Suprapubic skin (tissue), 4 donors: ENCODE data around the gene WIPF3. TPM values are rescaled to one million over a fixed set of nuclear protein-coding genes. Genes with fewer than 3 reads are reported as not detected.

Experiments
- DNase-seq, 2 donors: peaks; one replicate each; pipeline ENCODE4 v3.0.0-alpha.2; 2019; ENCODE audit warnings: low spot score in 2 of 2
- H3K27ac ChIP-seq: fragments of 200-600 bp; sonication (generic); one replicate; pipeline ENCODE4 v1.5.1; 2019
- H3K27me3 ChIP-seq: fragments of 200-600 bp; sonication (generic); one replicate; pipeline ENCODE4 v1.5.1; 2019
- H3K36me3 ChIP-seq: fragments of 200-600 bp; sonication (generic); one replicate; pipeline ENCODE4 v1.5.1; 2019
- H3K4me1 ChIP-seq: fragments of 200-600 bp; sonication (generic); one replicate; pipeline ENCODE4 v1.5.1; 2019
- H3K4me3 ChIP-seq: fragments of 200-600 bp; sonication (generic); one replicate; pipeline ENCODE4 v1.5.1; 2019; ENCODE audit warnings: mild to moderate bottlenecking
- H3K9me3 ChIP-seq: fragments of 200-600 bp; sonication (generic); one replicate; pipeline ENCODE4 v1.5.1; 2019
- CTCF ChIP-seq, 2 donors: fragments of 200-600 bp in 1 of 2; fragments of 450-650 bp in 1 of 2; sonication (generic) in 1 of 2; IDR thresholded peaks; one replicate each; pipeline ENCODE4 v1.5.1; 2016 to 2019; ENCODE audit warnings: antibody characterized with exemption in 2 of 2, mild to moderate bottlenecking in 1 of 2, moderate library complexity in 1 of 2
- EP300 ChIP-seq: sonication (generic); formaldehyde crosslinking; IDR thresholded peaks from one replicate; pipeline ENCODE4 v1.6.1; 2017; ENCODE audit warnings: antibody characterized with exemption
- POLR2A ChIP-seq, 2 donors: fragments of 450-650 bp; IDR thresholded peaks; one replicate each; pipeline ENCODE4 v1.6.1; 2017; ENCODE audit warnings: antibody characterized with exemption in 2 of 2, mild to moderate bottlenecking in 2 of 2, moderate library complexity in 2 of 2
- POLR2AphosphoS5 ChIP-seq, 3 donors: sonication (generic); formaldehyde crosslinking; IDR thresholded peaks; one replicate each; pipeline ENCODE4 v1.6.1; 2017; ENCODE audit warnings: antibody characterized with exemption in 3 of 3
- WGBS: methylation state at CpG from one replicate; pipeline ENCODE4 v1.1.5; 2018; 5-methylcytosine and 5-hydroxymethylcytosine counted together
- total RNA-seq, 4 donors: library from RNA; depleted of rRNA; stranded (reverse); fragments of >200 nt; gene quantifications; one replicate each; pipeline ENCODE4 v1.1.0, GENCODE V29; 2016

The WIPF3 gene
- total RNA-seq, 4 donors from 2014 or later = 0.30 to 1.4 (median 0.58) TPM

GRCh38 chr7:29948587-29948986 lies 142.3 kb downstream of the WIPF3 start:
- no peak for DNase-seq
- Histone ChIP-seq H3K36me3 (peaks cover 32% of the 10 kb centered on the region), H3K27me3 (no peaks in the 10 kb centered on the region), H3K27ac (no peak overlapping the region), H3K9me3 (no peaks in the 10 kb centered on the region), H3K4me1 (no peaks in the 10 kb centered on the region), H3K4me3 (no peak overlapping the region)
- TF ChIP-seq POLR2AphosphoS5 (IDR thresholded peaks at IDR 0.05) (no peak), CTCF (IDR thresholded peaks at IDR 0.05) (no peak), POLR2A (IDR thresholded peaks at IDR 0.05) (no peak), EP300 (no peak)
- 81% methylated on average over 2 of the region's 2 CpGs for WGBS

- WGBS = 93% methylated on average over 8 of the region's 8 CpGs
- H3K4me3 ChIP-seq = no peak overlapping the region
- H3K27me3 ChIP-seq = no peaks in the 10 kb centered on the region
- DNase-seq = no peak
- no peak overlapping the region for H3K27ac ChIP-seq
- peaks cover 26% of the 10 kb centered on the region for H3K36me3 ChIP-seq
- no peaks in the 10 kb centered on the region for H3K9me3 ChIP-seq
- TF ChIP-seq POLR2A (IDR thresholded peaks at IDR 0.05) (no peak), CTCF (IDR thresholded peaks at IDR 0.05) (no peak)
- no peaks in the 10 kb centered on the region for H3K4me1 ChIP-seq
Observed at GRCh38 chr7:29950480-29950879, 144.2 kb downstream of the WIPF3 start.

GRCh38 chr7:29951206-29951605 lies 144.9 kb downstream of the WIPF3 start:
- TF ChIP-seq CTCF (IDR thresholded peaks at IDR 0.05) (no peak), EP300 (no peak), POLR2AphosphoS5 (IDR thresholded peaks at IDR 0.05) (no peak), POLR2A (IDR thresholded peaks at IDR 0.05) (no peak)
- Histone ChIP-seq H3K36me3 (peaks cover 26% of the 10 kb centered on the region), H3K27me3 (no peaks in the 10 kb centered on the region), H3K4me1 (no peaks in the 10 kb centered on the region), H3K27ac (no peak overlapping the region), H3K4me3 (no peak overlapping the region), H3K9me3 (no peaks in the 10 kb centered on the region)
- no peak for DNase-seq
- 80% methylated on average over 8 of the region's 8 CpGs for WGBS

- Histone ChIP-seq H3K36me3 (peaks cover 26% of the 10 kb centered on the region), H3K4me3 (no peak overlapping the region), H3K9me3 (no peaks in the 10 kb centered on the region), H3K27ac (no peak overlapping the region), H3K27me3 (no peaks in the 10 kb centered on the region), H3K4me1 (no peaks in the 10 kb centered on the region)
- TF ChIP-seq POLR2A (IDR thresholded peaks at IDR 0.05) (no peak), POLR2AphosphoS5 (IDR thresholded peaks at IDR 0.05) (no peak), CTCF (IDR thresholded peaks at IDR 0.05) (no peak), EP300 (no peak)
- 74% methylated on average over 4 of the region's 4 CpGs for whole genome bisulfite sequencing
- no peak for DNase-seq
Observed at GRCh38 chr7:29953726-29954347, 147.5 kb downstream of the WIPF3 start.

GRCh38 chr7:29955075-29955792 lies 148.9 kb downstream of the WIPF3 start:
- DNase-seq = no peak
- Histone ChIP-seq H3K36me3 (peaks cover 18% of the 10 kb centered on the region), H3K4me3 (no peak overlapping the region), H3K27me3 (no peaks in the 10 kb centered on the region), H3K27ac (no peak overlapping the region), H3K4me1 (no peaks in the 10 kb centered on the region), H3K9me3 (no peaks in the 10 kb centered on the region)
- WGBS = 88% methylated on average over 7 of the region's 7 CpGs
- TF ChIP-seq POLR2AphosphoS5 (IDR thresholded peaks at IDR 0.05) (no peak), POLR2A (IDR thresholded peaks at IDR 0.05) (no peak)
